OCI-LY7 (cell line): ENCODE measurements around the gene SPATA7.

Source experiments
- EZH2phosphoT487 ChIP-seq: fragments of 200-600 bp; sonication (generic); IDR thresholded peaks from 2 replicates; pipeline ENCODE4 v1.6.1; 2018; ENCODE audit warnings: low read depth, borderline replicate concordance, mild to moderate bottlenecking, mixed run types, antibody characterized with exemption, low read length, moderate library complexity, mixed read lengths
- TF ChIP-seq, protein P1 (sequence below): fragments of 200-600 bp; sonication (generic); conservative IDR thresholded peaks from 2 replicates; pipeline ENCODE4 v1.5.1; 2014; ENCODE audit warnings: mild to moderate bottlenecking, antibody characterized with exemption, low read length, moderate library complexity, mixed read lengths

DNA sequence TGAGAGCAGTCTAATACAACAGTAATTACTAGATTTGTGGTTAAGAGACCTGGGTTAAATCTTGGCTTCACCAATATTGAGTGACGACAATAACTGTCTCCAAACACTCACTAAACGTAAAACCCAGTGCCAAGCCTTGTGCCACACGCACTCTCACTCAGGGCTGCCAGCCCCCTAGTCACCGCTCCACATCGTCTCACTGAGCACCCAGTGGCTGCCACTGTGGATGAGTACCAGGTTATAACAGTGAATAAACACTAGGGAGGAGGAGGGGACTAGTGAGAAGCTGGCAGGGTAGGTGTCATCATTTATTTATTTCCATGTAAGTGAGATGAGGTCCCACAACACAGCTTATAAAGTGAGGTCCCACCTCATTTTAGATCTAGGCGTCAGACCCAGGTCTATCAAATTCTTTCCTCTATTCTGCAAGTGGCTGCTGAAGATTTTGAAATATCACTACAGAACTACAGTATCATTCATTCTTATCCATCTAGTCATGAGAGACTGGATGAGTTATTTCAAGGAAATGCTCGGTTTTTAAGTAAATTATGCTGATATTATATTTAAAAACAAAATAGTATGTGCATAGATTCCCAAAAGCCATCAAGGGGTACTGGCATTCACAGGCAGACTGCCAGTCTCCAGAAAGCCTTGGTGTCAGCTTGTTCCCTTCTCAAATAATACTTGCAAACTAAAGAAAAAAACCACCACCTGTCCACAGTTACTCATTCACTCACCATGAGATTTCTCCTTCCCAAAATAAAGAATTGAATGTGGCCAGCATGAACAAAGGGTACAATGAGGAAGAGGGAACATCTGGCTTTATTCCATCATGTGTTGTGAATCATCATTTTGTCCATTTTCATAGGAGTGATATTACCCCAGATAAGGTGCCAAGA is 85.3 kb downstream of the SPATA7 start:
- TF ChIP-seq, protein P1, sequence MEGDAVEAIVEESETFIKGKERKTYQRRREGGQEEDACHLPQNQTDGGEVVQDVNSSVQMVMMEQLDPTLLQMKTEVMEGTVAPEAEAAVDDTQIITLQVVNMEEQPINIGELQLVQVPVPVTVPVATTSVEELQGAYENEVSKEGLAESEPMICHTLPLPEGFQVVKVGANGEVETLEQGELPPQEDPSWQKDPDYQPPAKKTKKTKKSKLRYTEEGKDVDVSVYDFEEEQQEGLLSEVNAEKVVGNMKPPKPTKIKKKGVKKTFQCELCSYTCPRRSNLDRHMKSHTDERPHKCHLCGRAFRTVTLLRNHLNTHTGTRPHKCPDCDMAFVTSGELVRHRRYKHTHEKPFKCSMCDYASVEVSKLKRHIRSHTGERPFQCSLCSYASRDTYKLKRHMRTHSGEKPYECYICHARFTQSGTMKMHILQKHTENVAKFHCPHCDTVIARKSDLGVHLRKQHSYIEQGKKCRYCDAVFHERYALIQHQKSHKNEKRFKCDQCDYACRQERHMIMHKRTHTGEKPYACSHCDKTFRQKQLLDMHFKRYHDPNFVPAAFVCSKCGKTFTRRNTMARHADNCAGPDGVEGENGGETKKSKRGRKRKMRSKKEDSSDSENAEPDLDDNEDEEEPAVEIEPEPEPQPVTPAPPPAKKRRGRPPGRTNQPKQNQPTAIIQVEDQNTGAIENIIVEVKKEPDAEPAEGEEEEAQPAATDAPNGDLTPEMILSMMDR = no peak
- no peak for TF ChIP-seq EZH2phosphoT487
